ENCODE measurements around the gene RNASE12.

- TF ChIP-seq CTCF (IDR thresholded peaks at IDR 0.05; ENCODE audit: low read depth, low read length) (no peak), POLR2A (IDR thresholded peaks at IDR 0.05; ENCODE audit: extremely low read depth, insufficient read length) (no peak), MAX (IDR thresholded peaks at IDR 0.05; ENCODE audit: low read depth, low read length) (no peak)
Observed at GRCh38 chr14:20611277-20611676, 20.1 kb upstream of the RNASE12 start.

All from NB4 (cell line).